Measurements from ENCODE around the gene VPS51. TPM values are rescaled to one million over a fixed set of nuclear protein-coding genes. Genes with fewer than 3 reads are reported as not detected.

VPS51 gene
- polyA plus RNA-seq, 3 donors: 85.0 to 146 (median 138) TPM

GRCh38 chr11:65128182-65129145 is 32.5 kb downstream of the VPS51 start:
- no peak for DNase-seq (ENCODE audit: extremely low read depth in 1 of 11, low read depth in 9 of 11, low spot score in 4 of 11)

DNA sequence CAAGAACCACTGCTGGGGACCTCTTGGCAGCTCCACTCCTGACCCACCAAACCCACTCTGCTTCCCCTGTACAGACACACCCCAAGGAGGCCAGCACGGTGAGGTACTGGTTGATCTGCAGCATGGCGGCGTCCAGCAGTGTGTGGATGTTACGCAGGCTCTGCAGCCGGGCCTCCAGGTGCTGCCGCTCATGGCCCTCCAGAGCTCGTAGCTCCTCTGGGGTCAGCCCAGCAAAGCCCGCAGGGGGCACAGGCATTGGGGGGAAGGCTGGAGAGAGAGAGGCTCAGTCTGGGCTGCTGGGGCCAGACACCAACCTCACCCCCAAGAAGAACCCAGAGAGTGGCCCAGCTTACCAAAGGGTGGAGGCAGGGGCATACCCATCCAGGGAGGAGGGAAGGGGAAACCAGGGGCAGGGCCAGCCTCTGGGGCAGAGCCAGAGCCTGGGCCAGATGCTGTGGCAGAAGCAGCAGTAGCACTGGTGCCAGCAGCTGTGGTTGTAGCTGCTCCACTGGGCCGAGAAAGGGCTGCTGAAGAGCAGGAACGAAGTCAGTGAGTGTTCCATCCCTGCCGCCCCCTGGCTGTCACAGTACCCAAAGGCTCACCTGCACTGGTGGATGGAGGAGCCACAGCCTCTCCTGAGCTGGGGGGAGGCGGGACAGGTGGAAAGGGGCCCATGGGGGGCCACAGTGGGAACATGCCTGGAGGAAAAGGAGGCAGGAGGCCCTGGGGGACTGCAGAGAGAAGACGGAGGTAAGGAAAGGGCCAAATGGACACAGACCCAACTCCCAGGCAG is 33.8 kb downstream of the VPS51 start:
- DNase-seq (ENCODE audit: extremely low read depth in 1 of 11, low read depth in 9 of 11, low spot score in 4 of 11): no peak

DNA sequence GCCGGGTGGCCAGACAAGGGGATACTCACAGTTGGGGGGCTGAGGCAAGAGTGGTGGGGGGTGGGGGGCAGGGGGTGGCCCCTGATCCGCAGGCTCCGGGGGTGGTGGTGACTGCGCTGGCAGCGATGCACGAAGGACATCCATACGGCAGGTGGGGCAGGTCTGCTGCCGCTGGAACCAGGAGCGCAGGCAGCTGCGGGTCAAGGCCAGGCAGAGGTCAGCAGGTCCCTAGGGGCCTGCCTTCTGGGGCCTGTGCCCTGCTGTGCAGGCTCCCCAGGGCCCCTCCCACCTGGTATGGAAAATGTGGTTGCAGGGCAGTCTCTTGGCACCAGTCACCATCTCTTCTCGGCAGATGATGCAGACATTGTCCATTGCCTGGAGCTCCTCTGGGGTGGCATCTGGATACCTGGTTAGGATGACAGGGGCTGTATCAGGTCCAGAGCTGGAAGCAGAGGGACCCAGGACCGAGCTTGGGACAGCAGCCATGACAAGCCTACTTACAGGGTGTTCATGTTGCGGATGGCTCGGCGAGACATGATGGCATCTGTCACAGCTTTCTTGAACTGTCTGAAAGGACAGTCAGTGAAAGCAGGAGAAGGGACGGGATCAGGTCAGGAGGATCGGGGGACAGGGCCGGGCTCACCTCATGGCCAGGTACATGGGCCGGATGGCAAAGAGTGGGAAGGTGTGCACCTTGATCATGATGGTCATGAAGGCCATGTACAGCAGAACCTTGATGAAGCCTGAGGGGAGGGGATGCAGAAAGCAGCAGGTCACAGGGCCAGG is 34.8 kb downstream of the VPS51 start:
- DNase-seq (ENCODE audit: extremely low read depth in 1 of 11, low read depth in 9 of 11, low spot score in 4 of 11): no peak

DNA sequence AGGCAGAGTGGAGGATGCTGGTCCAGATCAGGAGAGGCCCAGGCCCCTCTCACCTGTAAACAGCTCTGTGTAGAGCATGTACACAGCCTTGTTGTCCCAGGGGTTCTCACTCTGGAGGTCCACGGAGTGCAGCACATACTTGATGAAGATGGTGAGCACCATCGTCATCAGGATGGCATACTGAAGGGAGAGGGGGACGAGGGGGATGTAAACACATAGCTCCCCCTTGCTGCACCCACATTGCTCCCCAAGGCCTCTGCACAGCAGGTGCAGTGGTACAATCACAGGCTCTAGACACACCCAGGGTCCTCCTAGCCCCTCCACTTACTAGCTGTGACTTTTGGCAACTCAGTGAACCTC is 35.4 kb downstream of the VPS51 start:
- no peak for DNase-seq (ENCODE audit: extremely low read depth in 1 of 11, low read depth in 9 of 11, low spot score in 4 of 11)

DNA sequence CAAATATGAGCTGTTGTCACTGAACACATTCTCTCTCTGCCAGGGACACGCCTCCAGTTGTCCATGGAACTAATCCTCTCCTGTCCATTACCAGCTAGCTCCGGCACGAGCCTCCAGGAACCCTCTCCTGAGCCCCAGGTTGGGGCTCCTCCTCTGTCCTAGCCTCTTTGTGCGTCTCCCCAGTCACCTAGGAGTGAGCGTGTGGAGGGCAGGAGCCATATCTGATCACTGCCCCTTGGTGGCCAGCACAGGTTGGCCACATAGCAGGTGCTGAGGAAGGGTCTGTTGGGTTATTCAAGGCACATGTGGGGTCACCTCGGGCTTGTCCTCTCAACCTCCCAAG is 35.9 kb downstream of the VPS51 start:
- no peak for DNase-seq (ENCODE audit: extremely low read depth in 1 of 11, low read depth in 9 of 11, low spot score in 4 of 11)

DNA sequence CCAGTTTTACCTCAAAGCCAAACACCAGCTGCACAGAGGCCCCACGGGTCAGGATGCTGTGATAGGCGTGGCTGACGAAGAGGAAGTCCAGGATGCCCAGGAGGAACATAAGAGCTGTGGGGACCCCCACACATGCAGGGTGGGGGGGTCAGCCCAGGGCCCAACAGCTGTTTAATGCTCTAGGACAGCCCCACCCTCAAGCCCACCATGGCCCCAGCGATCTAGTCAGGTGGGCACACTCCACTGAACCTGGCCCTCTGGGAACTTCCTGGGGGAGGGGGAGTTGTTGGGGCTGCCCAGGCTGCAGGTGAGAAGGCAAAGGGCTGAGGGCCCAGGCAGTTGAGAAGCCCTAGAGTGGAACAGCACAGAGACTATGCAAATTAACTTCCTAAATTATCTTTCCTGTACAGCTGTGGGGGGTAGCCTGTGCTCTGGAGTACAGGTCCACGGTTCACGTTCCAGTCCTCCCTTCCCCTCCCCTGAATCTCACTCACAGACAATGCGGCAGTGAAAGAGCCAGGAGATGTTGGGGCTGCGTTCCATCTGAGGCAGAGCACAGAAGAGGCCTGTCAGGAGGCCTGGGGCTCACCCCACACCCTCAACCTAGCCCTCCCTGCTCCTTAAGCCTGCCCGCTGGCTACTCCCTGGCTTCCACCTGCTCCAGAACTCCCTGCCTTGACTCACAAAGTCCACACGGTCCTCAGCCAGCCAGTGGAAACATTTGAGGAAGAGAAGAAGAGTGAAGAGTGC is 36.4 kb downstream of the VPS51 start:
- DNase-seq (ENCODE audit: extremely low read depth in 1 of 11, low read depth in 9 of 11, low spot score in 4 of 11): no peak

DNA sequence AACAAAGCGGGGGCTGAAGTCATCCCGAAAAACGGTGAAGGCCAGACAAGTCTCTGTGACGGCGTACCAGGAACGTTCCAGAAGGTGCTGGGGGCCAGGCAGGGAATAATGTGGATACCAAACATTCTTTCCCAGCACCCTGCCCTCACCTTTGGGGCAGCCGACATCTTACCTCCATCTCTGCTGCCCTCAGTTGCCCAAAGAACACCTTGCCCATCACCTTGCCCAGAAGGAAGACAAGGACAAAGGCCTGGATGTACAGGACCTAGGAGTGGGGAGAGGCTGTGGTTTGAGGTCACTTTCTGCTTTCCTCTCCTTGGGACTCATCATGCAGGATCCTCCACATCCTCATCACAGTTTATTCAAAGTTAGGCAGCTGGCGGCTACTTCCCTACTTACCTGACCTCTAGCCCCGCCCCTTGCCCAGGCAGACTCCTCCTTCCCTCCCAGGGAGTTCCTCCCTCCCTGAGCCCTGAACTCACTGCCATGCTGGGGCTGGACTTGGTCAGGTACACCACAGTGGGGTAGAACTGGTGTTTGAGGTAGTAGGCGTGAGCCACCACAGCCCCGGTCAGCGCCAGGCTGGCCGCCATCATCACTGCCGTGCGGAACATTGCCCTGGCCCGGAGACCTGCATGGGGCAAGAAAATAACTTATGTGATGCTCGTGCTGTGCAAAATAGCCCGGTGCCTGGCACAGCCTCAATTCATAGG is 37.1 kb downstream of the VPS51 start:
- no peak for DNase-seq (ENCODE audit: extremely low read depth in 1 of 11, low read depth in 9 of 11, low spot score in 4 of 11)

- DNase-seq (ENCODE audit: extremely low read depth in 1 of 11, low read depth in 9 of 11, low spot score in 4 of 11): no peak
Measured at GRCh38 chr11:65133724-65134123, 37.7 kb downstream of the VPS51 start.

GRCh38 chr11:65134240-65134951 is 38.4 kb downstream of the VPS51 start, which contains the start of gene SYVN1:
SYVN1 (minus strand) TSS chr11:65134519; CDS start chr11:65133601, 918 bp downstream.
- peak in 10 of 11 donors; percentile 72 to 91 (median 82) for DNase-seq (ENCODE audit: extremely low read depth in 1 of 11, low read depth in 9 of 11, low spot score in 4 of 11)

GRCh38 chr11:65134952-65135632 is 39.1 kb downstream of the VPS51 start:
- DNase-seq (ENCODE audit: extremely low read depth in 1 of 11, low read depth in 9 of 11, low spot score in 4 of 11): peak; percentile 82 to 96 (median 92)

- no peak for DNase-seq (ENCODE audit: extremely low read depth in 1 of 11, low read depth in 9 of 11, low spot score in 4 of 11)
Measured at GRCh38 chr11:65135633-65136145, 39.7 kb downstream of the VPS51 start.

- DNase-seq (ENCODE audit: extremely low read depth in 1 of 11, low read depth in 9 of 11, low spot score in 4 of 11): no peak
Measured at GRCh38 chr11:65136515-65137096, 40.6 kb downstream of the VPS51 start.

GRCh38 chr11:65141896-65142494 is 46.0 kb downstream of the VPS51 start:
- DNase-seq (ENCODE audit: extremely low read depth in 1 of 11, low read depth in 9 of 11, low spot score in 4 of 11): no peak

GRCh38 chr11:65147352-65148075 is 51.5 kb downstream of the VPS51 start:
- DNase-seq (ENCODE audit: extremely low read depth in 1 of 11, low read depth in 9 of 11, low spot score in 4 of 11): no peak

DNA sequence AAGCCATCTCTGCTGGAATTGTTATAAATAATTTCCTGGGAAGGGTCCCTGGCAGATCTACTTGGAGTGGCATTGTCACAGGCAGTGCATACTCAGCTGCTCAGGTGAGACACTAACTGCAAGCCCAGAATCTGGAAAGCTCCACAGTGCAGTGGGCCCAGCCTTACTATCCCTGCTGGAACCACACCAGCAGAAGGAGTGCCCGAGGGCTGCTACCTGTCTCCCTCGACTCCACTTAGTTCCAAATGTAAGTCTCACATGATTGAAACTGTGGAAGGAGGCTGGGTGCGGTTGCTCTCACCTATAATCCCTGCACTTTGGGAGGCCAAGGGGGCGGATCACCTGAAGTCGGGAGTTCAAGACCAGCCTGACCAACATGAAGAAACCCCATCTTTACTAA is 52.6 kb downstream of the VPS51 start:
- DNase-seq (ENCODE audit: extremely low read depth in 1 of 11, low read depth in 9 of 11, low spot score in 4 of 11): no peak

Data from renal cortex interstitium (tissue), 11 donors.